ENCODE measurements around the gene UROS.

Gene UROS

DNA sequence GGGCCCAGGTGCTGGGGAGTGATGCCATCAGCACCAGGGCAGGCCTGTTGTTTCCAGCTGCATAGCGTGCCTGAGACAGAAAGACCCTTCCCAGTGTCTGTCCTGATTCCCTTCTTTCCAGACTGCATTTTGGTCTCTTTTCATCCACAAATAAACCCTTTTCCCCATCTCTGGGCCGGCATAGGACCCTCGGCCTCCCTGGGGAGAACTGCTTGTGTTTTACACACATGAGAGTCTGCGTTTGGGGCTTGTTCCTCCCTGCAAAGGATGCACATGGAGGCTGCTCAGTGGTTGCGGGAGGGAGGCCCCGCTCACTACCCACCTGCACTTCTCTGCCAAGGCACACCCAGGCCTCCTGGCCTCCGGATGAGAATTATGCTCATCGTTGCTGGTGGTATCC is 41.7 kb downstream of the UROS start:
- no peaks in the 10 kb centered on the region for H3K79me2 ChIP-seq
- no peaks in the 10 kb centered on the region for H3K9me3 ChIP-seq (ENCODE audit: control insufficient read depth, low read length)
- H3K36me3 ChIP-seq (ENCODE audit: control insufficient read depth, insufficient read depth, low read length): no peaks in the 10 kb centered on the region
- H3K9ac ChIP-seq: no peak overlapping the region
- no peak overlapping the region for H3K4me3 ChIP-seq (ENCODE audit: low read depth, low read length)
- no peaks in the 10 kb centered on the region for H3K4me1 ChIP-seq
- no peak overlapping the region for H3K4me2 ChIP-seq (ENCODE audit: low read length)
- H3K27ac ChIP-seq: no peak overlapping the region
- no peak for TF ChIP-seq CTCF (IDR thresholded peaks at IDR 0.05)
- no peaks in the 10 kb centered on the region for H3K27me3 ChIP-seq (ENCODE audit: control insufficient read depth, insufficient read depth, low read length)
- no peak overlapping the region for H2AFZ ChIP-seq

GRCh38 chr10:125779403-125780327 is 43.4 kb downstream of the UROS start:
- H3K79me2 ChIP-seq: no peaks in the 10 kb centered on the region
- H3K27me3 ChIP-seq (ENCODE audit: control insufficient read depth, insufficient read depth, low read length): no peaks in the 10 kb centered on the region
- no peak overlapping the region for H3K27ac ChIP-seq
- no peaks in the 10 kb centered on the region for H3K4me1 ChIP-seq
- H3K9ac ChIP-seq: no peak overlapping the region
- H3K4me3 ChIP-seq (ENCODE audit: low read depth, low read length): no peak overlapping the region
- TF ChIP-seq CTCF (IDR thresholded peaks at IDR 0.05): no peak
- no peaks in the 10 kb centered on the region for H3K36me3 ChIP-seq (ENCODE audit: control insufficient read depth, insufficient read depth, low read length)
- no peak overlapping the region for H2AFZ ChIP-seq
- no peaks in the 10 kb centered on the region for H3K9me3 ChIP-seq (ENCODE audit: control insufficient read depth, low read length)
- H3K4me2 ChIP-seq (ENCODE audit: low read length): no peak overlapping the region

GRCh38 chr10:125778556-125778955 is 44.5 kb downstream of the UROS start:
- Histone ChIP-seq H3K27me3 (ENCODE audit: control insufficient read depth, insufficient read depth, low read length) (no peaks in the 10 kb centered on the region), H3K4me1 (no peaks in the 10 kb centered on the region), H3K4me2 (ENCODE audit: low read length) (no peak overlapping the region), H3K79me2 (no peaks in the 10 kb centered on the region), H3K9ac (no peak overlapping the region), H3K27ac (no peak overlapping the region), H2AFZ (no peak overlapping the region), H3K4me3 (ENCODE audit: low read depth, low read length) (no peak overlapping the region), H3K36me3 (ENCODE audit: control insufficient read depth, insufficient read depth, low read length) (no peaks in the 10 kb centered on the region), H3K9me3 (ENCODE audit: control insufficient read depth, low read length) (no peaks in the 10 kb centered on the region)
- no peak for TF ChIP-seq CTCF (IDR thresholded peaks at IDR 0.05)

- no peak for TF ChIP-seq CTCF (IDR thresholded peaks at IDR 0.05)
- Histone ChIP-seq H3K4me1 (no peaks in the 10 kb centered on the region), H3K27me3 (ENCODE audit: control insufficient read depth, insufficient read depth, low read length) (no peaks in the 10 kb centered on the region), H3K79me2 (no peaks in the 10 kb centered on the region), H3K4me2 (ENCODE audit: low read length) (no peak overlapping the region), H3K9me3 (ENCODE audit: control insufficient read depth, low read length) (no peaks in the 10 kb centered on the region), H3K4me3 (ENCODE audit: low read depth, low read length) (no peak overlapping the region), H2AFZ (no peak overlapping the region), H3K27ac (no peak overlapping the region), H3K9ac (no peak overlapping the region), H3K36me3 (ENCODE audit: control insufficient read depth, insufficient read depth, low read length) (no peaks in the 10 kb centered on the region)
These were observed 45.3 kb downstream of the UROS start for GRCh38 chr10:125777806-125778205.

Data from parathyroid adenoma (tissue), 2 donors.